Activated effector memory CD4-positive, alpha-beta T cell treated with Interleukin-2 at 50 U/mL for 16 hours (primary cell): ENCODE results near the gene HAUS1.
"Not testable (repeated sequence)": the region's sequence is repeated elsewhere in the genome, so short reads cannot be mapped to it uniquely, and the experiment has no call there.

Experiments
- DNase-seq: peaks from one replicate; pipeline ENCODE4 v3.0.0-alpha.2; 2020

The HAUS1 gene, protein sequence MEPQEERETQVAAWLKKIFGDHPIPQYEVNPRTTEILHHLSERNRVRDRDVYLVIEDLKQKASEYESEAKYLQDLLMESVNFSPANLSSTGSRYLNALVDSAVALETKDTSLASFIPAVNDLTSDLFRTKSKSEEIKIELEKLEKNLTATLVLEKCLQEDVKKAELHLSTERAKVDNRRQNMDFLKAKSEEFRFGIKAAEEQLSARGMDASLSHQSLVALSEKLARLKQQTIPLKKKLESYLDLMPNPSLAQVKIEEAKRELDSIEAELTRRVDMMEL

DNA sequence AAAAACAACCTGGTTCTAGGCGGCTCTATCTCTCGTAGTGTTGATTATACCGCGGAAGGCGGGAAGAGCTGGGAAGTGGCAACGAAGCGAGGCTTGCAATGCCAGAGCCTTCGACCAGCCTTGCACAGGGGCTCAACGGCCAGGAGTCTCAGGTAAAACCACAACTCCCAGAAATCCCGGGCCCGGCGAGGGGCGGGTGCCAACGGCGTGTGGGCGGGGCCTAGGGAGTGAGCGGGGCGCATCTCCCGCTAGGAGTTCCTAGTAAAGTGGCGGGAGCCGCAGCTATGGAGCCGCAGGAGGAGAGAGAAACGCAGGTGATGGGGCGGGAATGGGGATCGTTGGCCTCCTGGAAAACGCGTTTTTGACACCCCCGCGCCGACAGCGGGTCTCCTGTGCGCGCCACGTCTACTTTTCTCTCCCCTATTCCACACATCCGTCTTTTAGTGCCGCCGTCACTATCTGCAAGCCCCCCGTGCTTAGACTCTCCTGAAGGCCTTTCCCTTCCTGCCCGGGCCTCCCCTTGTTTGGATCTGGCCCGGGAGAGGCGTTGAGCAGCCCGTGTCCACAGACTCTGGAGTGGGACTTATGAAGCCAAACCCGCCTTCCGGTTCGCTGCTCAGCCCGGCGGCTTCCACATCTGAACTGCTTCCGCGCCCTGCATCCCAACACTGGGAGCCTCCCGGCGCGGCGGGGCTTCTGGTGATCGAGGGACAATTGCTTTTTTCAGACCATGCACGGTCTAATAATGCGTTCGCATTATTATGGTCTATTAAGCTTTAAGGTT is at the start of gene HAUS1:
HAUS1 (plus strand) TSS at position 258 of the 784 bp plus-strand sequence; CDS start at position 285, 27 bp downstream.
- DNase-seq: peak; percentile 76

DNA sequence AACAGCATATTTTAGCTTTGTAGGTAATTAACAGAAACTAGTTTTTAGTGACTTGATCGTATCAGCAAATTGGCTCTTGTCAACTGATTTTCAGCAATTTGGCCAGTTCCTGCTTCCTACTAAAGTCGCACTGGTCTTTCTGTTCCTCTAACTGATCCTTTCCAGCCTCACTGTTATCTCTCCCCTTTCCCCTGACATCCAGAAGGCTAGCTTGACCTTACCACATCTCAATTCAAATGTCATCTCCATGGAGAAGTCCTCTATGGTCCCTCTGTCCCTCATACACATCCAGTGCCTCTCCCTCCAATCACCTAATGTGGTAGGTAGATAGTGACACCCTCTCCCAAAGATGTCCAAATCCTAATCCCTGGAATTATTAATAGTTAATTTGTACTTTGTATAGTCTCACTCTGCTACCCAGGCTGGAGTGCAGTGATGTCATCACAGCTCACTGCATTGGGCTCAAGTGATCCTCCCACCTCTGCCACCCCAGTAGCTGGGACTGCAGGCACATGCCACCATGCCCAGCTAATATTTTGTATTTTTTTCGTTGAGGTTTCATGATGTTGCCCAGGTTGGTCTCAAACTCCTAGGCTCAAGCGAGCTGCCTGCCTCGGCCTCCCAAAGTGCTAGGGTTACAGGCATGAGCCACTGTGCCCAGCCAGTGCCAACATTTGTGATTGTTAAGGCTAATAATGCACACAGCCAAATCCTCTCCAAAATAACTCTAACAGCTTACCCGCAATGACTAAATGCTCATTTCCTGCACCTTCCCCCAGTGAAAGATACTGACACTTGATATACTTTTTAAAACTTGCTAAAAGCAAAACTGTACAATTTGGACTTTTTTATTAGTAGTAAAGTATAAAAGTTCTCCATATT is 49.0 kb upstream of the HAUS1 start:
- DNase-seq: no peak

DNA sequence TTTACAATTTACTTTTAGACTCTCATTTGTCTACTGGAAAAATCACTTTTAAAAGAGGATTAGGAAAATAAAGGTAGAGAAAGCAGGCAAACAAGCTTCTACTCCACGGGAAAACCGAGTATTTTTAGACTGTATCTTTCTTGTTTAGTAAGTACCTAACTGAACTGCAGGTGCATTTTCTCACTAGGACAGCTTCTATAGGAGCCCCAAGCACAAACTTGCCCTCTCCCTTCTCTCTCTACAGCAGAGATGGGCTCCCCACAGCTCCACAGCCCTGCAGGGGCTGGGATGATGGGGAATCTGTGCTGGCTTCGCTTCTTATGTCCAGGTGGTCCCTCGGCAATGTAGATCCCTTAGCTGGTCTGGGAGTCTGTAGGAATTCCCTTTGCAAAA is 48.4 kb upstream of the HAUS1 start:
- no peak for DNase-seq

DNA sequence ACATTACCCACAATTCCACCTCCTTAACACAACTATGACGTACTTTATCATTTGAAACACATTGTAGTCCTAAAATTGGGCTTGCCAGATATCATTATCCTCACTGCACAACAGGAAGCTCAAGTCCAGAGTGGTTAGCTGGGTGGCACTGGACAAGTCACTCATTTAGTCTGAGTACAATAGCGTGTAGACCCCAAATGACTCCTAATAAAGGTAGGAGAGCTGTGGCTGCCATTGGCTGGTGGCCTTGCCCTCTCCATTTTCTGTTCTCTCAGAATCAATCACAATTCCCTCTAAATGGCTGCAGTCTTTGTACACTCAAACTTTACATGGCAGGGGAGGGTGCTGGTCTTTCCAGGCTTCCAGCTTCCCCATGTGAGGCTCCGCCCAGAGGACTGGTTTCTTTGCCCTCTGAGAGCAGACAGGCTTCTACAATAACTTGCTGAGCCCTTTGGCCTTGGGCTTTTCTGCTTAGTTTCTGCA is 43.8 kb upstream of the HAUS1 start:
- no peak for DNase-seq

DNA sequence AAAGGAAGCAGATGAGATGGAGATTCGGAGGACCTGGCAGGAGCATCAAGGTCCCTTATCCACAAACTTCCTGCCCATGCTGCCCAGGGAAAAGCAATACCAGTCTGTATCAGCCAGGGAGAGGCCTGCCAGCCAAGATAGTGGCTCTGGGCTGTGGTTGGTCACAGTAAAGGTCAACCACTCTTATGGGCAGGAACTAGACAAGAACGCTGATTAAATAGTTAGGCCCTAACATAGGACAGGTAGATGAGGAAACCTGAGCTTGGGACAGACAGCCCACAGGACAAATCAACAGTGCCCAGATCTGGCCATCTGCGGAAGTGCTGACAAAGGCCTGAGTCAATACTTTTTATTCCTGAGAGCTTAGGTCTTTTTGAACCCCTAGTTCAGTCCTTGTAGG is 42.8 kb upstream of the HAUS1 start:
- no peak for DNase-seq

DNA sequence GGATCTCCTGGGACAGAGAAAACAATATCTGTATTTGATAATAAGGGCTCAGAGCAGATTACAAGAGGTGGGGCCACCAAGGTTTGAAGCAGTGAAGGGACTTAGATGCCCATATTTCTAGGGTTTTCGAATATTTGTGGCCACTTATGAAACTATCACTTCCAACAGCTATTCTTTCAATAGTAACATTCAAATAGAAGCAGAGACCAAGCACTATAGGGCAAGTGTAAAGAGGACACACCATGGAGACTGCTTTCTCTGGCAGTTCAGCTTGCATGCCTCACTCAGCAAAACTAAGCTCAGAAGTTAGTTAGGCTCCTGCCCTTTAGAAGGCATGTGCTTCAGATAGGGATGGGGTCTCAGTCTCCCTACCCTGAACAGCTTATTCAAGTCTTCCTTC is 42.4 kb upstream of the HAUS1 start:
- no peak for DNase-seq

DNA sequence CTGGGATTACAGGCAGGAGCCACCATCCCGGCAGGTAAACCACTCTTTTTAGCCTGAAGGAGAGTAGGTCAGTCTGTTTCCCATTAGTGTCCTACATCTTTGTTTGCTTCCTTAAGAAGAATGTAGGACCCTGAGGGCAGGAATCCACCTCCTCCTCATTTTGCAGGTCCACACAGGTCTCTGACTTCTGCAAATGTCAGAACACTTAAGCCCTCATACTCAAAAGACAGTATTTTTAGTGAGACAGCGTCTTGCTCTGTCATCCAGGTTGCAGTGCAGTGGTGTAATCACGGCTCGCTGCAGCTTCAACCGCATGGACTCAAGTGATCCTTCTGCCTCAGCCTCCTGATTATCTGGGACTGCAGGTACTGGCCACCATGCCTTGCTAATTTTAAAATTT is 41.4 kb upstream of the HAUS1 start:
- no peak for DNase-seq

DNA sequence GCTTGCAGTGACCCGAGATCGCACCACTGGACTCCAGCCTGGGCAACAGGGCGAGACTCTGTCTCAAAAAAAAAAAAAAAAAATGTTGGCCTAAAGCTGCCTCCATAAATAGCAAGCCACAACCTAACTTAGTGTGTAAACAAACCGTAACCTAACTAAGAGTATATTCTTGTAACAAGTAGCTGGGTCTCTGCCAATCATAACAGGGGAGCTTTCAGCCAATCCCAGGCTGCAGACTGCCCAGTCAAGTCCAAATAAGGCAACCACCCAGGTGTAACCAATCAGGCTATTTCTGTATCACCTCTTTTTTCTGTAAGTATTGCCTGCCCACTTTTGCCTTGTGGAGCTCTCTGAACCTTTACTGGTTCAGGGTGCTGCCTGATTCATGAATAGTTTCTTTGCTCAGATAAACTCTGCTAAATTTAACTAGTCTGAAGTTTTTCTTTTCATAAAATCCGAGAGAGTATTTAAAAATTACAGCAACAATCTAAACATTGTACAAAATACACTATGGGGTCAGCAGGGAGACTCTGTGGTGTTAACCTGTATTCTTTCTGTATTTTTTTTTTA is 36.7 kb upstream of the HAUS1 start:
- DNase-seq: no peak

DNA sequence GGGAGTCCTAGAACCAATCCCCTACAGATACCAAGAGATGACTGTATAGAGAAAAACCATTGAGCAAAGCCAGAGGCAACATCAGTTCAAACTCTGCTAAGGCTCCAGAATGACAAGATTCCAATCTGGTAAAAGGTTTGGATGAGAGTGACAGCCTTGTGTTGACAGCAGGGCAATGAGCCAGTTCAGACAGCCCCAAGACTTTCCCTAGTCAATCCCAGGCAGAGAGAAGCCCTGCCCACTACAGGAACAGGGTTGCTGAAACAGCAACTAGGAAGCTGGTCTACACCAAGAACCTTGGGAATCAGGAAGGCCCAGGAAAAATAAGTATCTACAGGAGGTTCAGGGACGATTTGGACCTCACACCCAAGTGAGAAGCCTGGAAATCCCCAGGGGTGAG is 35.4 kb upstream of the HAUS1 start:
- DNase-seq: no peak

DNA sequence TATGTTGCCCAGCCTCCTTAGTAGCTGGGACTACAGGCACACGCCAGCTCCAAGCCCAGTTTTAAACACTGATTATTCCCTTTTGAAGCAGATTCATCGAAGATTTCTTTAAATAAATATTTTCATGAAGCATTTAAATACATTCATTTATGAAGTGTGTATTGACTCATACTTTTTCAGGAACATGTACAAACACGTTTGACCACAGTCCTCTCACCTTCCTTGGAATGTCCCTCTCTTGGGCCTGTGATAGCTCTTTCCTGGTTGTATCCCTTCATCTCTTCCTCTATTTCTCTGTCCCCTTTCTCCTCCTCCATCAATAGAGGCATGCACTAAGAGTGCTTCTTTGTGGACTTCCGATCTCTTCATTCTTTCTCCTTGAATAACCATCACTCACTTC is 34.7 kb upstream of the HAUS1 start:
- no peak for DNase-seq

DNA sequence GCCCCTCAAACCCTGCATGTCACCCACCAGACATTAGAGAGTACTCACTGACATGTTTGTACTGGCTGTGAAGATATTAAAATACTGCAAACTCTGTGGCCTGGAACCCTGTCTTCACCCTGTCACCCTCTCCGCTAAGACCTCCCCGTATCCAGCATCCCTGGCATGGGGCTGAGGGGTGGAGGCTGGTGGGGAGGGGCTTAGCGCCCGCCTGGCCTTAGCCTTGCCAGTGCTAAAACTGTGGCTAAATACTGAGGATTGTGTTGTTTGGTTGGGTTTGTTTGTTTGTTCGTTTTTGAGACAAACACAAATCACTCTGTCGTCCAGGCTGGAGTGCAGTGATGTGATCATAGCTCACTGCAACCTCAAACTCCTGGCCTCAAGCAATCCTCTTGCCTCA is 34.0 kb upstream of the HAUS1 start:
- no peak for DNase-seq

DNA sequence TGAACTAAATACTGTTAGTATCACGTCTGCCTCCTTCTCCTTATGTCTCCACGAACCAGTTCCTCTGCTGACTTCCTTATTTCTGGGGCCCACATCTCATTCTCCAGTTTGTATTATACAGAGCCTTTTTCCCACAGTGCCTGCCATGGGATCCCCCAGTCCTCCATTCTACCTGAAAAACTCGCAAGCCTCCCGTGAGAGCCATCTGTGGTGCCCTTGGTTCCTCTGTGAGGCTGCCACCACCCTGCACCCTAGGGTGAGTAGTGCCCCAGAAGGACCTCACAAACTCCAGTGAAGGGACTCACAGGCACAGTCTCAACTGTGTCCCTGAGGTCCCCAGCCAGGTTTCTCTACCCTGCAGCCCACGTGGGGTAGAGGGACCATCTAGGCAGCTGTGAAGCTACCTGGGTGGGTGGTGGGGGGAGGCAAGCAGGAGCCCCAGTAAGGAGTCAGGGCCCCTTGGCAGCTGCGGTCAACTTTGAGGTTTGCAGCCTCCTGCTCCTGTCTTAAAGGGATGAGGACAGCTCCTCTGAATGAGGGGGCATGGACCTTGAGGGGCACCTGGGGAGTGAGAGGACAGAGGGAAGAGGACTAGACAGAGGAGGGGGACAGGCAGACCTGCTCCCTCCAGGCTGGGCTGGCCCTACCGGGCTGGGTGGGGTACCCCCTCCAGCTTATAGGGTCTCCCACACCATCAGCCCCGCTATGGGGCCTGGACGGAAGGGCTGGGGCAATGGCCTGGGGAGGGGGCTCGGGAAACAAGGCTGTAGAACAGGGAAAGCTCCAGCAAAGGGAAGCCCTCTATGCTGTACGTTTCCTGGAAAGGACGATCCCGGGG is 33.2 kb upstream of the HAUS1 start:
- no peak for DNase-seq

DNA sequence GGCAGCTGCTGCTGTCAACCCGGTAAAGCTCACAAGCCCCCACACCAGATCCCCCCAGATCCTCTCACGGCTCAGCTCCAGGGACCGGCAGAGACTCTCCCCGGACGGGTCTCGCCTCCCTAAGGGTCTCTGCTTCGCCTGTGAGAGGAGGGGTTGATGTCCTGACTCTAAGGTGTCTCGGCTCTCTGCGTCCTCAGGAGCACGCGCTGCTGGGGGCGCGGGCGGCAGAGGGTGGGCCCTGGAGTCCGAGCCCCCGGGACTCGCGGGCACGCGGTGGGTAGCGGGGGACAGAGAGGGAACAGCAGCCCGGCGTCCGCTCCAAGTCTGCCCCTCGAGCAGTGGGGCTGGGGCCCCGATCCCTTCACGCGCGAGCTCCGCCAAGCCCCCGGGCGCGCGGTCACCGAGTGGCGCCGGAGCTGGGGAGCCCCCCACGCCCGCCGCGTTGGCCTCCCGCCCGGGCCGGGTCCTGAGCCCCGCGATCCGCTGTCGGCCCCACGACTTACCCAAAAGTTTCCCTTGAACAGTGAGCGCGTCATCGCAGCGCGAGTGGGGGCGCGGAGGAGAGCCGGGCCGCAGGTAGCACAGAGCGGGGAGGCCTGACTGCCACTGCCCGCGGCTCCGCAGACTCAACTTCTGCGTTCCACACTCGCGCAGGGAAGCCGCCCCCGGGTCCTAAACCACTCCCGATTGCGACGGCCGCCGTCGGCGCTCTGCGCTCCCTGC is 32.4 kb upstream of the HAUS1 start, which contains the start of gene PSTPIP2:
PSTPIP2 (minus strand) TSS at position 608 of the 723 bp plus-strand sequence; CDS start at position 536, 72 bp downstream.
- DNase-seq: peak; percentile 53

DNA sequence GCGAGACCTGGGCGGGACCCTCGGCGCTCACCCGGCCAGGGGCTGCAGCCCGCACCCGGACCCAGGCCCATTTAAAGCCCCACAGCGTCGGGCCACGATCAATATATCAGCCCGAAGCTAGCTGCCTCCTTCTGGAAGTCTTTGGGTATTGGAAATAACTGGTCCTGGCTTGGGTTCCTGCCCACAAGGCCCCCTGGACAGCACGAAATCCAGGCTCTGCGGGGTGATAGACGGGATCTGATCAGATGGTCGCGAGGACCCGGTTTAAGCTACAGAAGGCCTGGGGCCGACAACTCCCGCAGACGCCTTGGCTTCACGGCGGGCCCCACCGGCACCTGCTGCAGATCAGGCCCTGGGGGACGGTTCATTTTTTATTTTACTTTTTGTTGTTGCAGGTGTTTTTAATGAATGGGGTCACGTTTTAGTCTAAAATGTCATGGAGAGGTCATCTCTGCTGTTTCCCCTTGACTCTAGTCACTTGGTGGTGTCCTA is 31.8 kb upstream of the HAUS1 start:
- no peak for DNase-seq

DNA sequence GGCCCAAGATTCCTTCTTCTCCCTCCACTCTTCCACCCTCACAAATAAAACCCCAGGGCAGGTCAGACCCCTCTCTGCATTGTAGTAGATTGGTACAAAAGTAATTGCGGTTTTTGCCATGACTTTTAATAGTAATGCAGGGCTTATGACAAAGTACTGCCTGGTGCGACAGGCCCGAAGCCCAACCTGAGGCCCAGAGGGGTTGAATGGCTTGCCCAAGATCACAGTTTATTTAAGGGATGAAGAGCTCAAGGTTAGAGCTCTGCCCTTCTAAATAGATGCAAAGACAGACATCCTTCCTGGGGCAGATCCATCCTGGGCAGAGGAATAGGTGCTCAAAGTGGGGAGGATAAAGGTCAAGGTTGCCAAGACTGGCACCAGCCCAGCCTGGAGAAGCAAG is 31.2 kb upstream of the HAUS1 start:
- no peak for DNase-seq

DNA sequence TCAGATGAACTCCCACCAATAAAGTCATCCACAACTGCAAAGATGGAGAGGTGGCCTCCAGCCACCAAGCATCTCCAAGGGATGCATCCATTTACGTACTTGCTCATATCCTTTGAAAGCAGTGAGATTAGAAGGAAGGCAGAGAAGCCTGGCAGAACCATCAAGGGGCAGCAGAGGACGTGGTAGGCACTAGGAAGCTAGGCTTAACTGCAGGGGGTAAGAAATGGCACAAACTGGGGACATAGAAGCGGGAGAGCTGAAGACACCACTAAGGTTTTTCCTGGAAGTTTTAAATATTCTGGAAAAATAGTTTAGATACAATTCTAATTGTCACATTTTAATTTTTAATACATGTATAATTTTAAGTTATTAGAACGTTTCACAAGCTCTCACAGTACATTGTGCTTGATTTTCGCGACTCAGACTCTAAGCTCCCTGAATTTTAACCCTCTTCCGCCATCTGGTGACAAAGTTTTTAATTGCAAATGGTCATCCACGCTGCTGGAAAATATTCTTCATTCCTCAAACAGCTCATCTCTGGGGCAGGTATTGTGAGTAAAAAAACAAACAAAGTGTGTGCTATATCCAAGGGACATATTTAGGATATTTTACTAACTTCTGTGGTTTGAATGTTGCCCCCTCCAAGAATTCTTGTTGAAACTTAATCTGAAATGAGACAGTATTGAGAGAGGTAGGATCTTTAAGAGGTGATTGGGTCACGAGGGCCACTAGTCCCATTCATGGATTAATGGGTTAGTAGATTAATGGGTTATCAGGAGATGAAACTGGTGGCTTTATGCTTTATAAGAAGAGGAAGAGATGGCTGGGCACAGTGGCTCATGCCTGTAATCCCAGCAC is 30.5 kb upstream of the HAUS1 start:
- no peak for DNase-seq

DNA sequence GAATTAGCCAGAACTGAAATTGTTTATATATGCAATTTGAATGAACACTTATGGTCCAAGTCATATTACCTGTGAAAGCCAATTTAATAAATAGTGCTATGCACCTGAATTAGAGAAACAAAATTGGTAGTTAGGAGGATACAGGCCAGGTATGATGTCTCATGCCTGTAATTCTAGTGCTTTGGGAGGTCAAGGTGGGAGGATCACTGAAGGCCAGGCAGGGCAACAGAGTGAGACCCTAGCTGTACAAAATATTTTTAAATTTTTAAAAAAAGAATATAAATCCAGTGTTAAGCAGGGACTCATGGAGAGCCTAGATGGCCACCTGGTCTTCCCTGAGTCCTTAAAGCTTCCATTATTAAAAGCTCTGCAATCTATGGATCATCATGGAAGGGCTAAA is 24.8 kb upstream of the HAUS1 start:
- no peak for DNase-seq

DNA sequence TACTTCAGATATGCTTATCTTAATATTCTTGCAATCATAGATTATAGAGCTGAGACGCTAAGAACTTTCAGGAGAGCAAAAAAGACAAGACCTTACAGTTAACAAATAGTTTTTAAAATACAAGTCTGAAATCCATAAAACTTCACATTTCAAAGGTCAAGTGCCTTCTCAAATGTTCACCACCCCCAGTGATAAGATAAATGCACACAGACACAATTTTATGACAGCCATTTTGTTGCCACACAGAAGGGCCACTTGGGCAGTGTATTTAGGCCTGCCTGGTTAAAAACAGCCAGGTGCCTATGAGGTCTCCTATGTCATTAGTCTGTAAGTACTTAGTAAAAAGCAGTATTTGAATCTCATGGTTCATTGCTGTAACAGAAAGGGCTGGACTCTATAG is 24.0 kb upstream of the HAUS1 start:
- DNase-seq: no peak

DNA sequence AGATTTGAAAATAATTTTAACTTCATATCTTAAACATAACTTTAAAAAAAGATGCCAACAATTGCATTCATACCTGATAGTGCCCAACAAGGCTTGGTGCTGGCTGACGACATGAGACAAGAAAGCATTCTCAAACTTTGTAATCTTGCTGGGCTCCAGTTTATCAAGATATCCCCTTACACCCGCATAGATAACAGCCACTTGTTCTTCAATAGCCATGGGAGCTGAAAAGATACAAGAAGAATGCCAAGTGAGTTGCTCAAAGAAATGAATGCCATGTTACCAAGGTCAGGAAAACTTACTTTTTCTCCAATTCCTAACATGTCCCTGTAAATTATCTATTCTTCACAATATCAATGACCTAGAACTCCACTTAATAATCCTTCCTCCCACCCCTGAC is 19.8 kb upstream of the HAUS1 start:
- no peak for DNase-seq

DNA sequence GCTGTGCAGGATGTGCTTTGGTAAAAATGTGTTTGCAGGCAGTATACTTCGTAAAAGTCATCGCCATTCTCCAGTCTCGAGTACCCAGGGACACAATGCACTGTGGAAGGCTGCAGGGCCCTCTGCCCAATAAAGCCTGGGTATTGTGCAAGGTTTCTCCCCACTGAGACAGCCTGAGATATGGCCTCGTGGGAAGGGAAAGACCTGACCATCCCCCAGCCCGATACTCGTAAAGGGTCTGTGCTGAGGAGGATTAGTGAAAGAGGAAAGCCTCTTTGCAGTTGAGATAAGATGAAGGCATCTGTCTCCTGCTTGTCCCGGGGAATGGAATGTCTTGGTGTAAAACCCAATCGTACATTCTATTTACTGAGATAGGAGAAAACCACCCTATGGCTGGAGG is 15.7 kb upstream of the HAUS1 start:
- DNase-seq: not testable (repeated sequence)
